ENCODE results near the gene GDAP1L1. TPM values are rescaled to one million over a fixed set of nuclear protein-coding genes. Genes with fewer than 3 reads are reported as not detected.
"Not testable (repeated sequence)": the region's sequence is repeated elsewhere in the genome, so short reads cannot be mapped to it uniquely, and the experiment has no call there.

GDAP1L1 gene
- total and polyA plus RNA-seq, 4 donors = 24.5 to 137 (median 79.8) TPM

- 82% methylated on average over 3 of the region's 5 CpGs for WGBS (ENCODE audit: insufficient coverage)
- no peaks in the 10 kb centered on the region for H3K4me1 ChIP-seq (ENCODE audit: control insufficient read depth, insufficient read depth, low read length)
- no peak for DNase-seq (ENCODE audit: low read depth in 4 of 6, low spot score in 6 of 6)
- no peaks in the 10 kb centered on the region for H3K27me3 ChIP-seq (ENCODE audit: control insufficient read depth, insufficient read depth, low read length)
- no peaks in the 10 kb centered on the region for H3K36me3 ChIP-seq (ENCODE audit: control insufficient read depth, insufficient read depth, low read length)
- no peak overlapping the region for H3K4me3 ChIP-seq (ENCODE audit: low read depth, low read length)
- H3K27ac ChIP-seq (ENCODE audit: low read depth, low read length) = no peak overlapping the region
- no peaks in the 10 kb centered on the region for H3K9me3 ChIP-seq (ENCODE audit: control insufficient read depth, insufficient read depth, low read length)
Observed at GRCh38 chr20:44287272-44288097, 40.4 kb downstream of the GDAP1L1 start.

GRCh38 chr20:44288252-44288651 is 41.1 kb downstream of the GDAP1L1 start:
- Histone ChIP-seq H3K36me3 (ENCODE audit: control insufficient read depth, insufficient read depth, low read length) (no peaks in the 10 kb centered on the region), H3K27me3 (ENCODE audit: control insufficient read depth, insufficient read depth, low read length) (no peaks in the 10 kb centered on the region), H3K27ac (ENCODE audit: low read depth, low read length) (no peak overlapping the region), H3K4me1 (ENCODE audit: control insufficient read depth, insufficient read depth, low read length) (no peaks in the 10 kb centered on the region), H3K9me3 (ENCODE audit: control insufficient read depth, insufficient read depth, low read length) (no peaks in the 10 kb centered on the region), H3K4me3 (ENCODE audit: low read depth, low read length) (no peak overlapping the region)
- no peak for DNase-seq (ENCODE audit: low read depth in 4 of 6, low spot score in 6 of 6)
- 100% methylated on average over 2 of the region's 3 CpGs for WGBS (ENCODE audit: insufficient coverage)

- WGBS (ENCODE audit: insufficient coverage) = 93% methylated on average over 5 of the region's 7 CpGs
- H3K27ac ChIP-seq (ENCODE audit: low read depth, low read length) = no peak overlapping the region
- DNase-seq (ENCODE audit: low read depth in 4 of 6, low spot score in 6 of 6) = no peak
- no peaks in the 10 kb centered on the region for H3K9me3 ChIP-seq (ENCODE audit: control insufficient read depth, insufficient read depth, low read length)
- no peaks in the 10 kb centered on the region for H3K36me3 ChIP-seq (ENCODE audit: control insufficient read depth, insufficient read depth, low read length)
- H3K4me1 ChIP-seq (ENCODE audit: control insufficient read depth, insufficient read depth, low read length) = no peaks in the 10 kb centered on the region
- no peaks in the 10 kb centered on the region for H3K27me3 ChIP-seq (ENCODE audit: control insufficient read depth, insufficient read depth, low read length)
- no peak overlapping the region for H3K4me3 ChIP-seq (ENCODE audit: low read depth, low read length)
Observed at GRCh38 chr20:44291754-44292153, 44.6 kb downstream of the GDAP1L1 start.

GRCh38 chr20:44296011-44296410 is 48.9 kb downstream of the GDAP1L1 start:
- H3K9me3 ChIP-seq (ENCODE audit: control insufficient read depth, insufficient read depth, low read length) = no peaks in the 10 kb centered on the region
- no peaks in the 10 kb centered on the region for H3K27me3 ChIP-seq (ENCODE audit: control insufficient read depth, insufficient read depth, low read length)
- no peak overlapping the region for H3K4me3 ChIP-seq (ENCODE audit: low read depth, low read length)
- DNase-seq (ENCODE audit: low read depth in 4 of 6, low spot score in 6 of 6) = no peak
- 90% methylated on average over 4 of the region's 7 CpGs for whole genome bisulfite sequencing (ENCODE audit: insufficient coverage)
- H3K36me3 ChIP-seq (ENCODE audit: control insufficient read depth, insufficient read depth, low read length) = no peaks in the 10 kb centered on the region
- H3K4me1 ChIP-seq (ENCODE audit: control insufficient read depth, insufficient read depth, low read length) = no peaks in the 10 kb centered on the region
- no peak overlapping the region for H3K27ac ChIP-seq (ENCODE audit: low read depth, low read length)

DNA sequence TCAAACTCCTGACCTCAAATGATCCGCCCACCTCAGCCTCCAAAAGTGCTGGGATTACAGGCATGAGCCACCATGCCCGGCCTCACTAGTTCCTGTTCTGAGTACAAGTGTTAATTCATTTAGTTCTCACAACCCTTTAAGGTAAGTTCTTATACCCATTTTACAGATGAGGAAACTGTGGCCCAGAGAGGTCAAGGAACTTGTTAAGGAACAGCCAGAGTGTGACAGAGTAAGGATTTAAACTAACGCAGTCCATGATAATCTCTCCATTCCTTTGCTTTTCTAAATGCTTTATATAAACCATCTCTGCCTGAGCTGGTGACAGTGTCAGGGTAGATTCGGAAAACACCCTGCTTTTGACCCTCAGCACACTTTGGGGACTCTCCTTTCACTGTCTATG is 50.6 kb downstream of the GDAP1L1 start:
- peaks cover 2% of the 10 kb centered on the region for H3K36me3 ChIP-seq (ENCODE audit: control insufficient read depth, insufficient read depth, low read length)
- no peaks in the 10 kb centered on the region for H3K9me3 ChIP-seq (ENCODE audit: control insufficient read depth, insufficient read depth, low read length)
- no peaks in the 10 kb centered on the region for H3K4me1 ChIP-seq (ENCODE audit: control insufficient read depth, insufficient read depth, low read length)
- H3K27ac ChIP-seq (ENCODE audit: low read depth, low read length) = no peak overlapping the region
- no peak for DNase-seq (ENCODE audit: low read depth in 4 of 6, low spot score in 6 of 6)
- H3K4me3 ChIP-seq (ENCODE audit: low read depth, low read length) = no peak overlapping the region
- no peaks in the 10 kb centered on the region for H3K27me3 ChIP-seq (ENCODE audit: control insufficient read depth, insufficient read depth, low read length)
- WGBS (ENCODE audit: insufficient coverage) = 100% methylated on average over 2 of the region's 4 CpGs

DNA sequence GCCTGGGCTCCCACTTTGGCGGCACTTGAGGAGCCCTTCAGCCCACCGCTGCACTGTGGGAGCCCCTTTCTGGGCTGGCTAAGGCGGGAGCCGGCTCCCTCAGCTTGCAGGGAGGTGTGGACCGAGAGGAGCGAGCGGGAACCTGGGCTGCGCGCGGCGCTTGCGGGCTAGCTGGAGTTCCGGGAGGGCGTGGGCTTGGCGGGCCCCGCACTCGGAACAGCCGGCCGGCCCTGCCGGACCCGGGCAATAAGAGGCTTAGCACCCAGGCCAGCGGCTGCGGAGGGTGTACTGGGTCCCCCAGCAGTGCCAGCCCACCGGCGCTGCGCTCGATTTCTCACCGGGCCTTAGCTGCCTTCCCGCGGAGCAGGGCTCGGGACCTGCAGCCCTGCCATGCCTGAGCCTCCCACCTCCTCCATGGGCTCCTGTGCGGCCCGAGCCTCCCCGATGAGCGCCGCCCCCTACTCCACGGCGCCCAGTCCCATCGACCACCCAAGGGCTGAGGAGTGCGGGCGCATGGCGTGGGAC is 52.0 kb downstream of the GDAP1L1 start:
- WGBS (ENCODE audit: insufficient coverage) = 89% methylated on average over 36 of the region's 42 CpGs

GRCh38 chr20:44301285-44301684 is 54.2 kb downstream of the GDAP1L1 start:
- H3K4me3 ChIP-seq (ENCODE audit: low read depth, low read length) = no peak overlapping the region
- no peaks in the 10 kb centered on the region for H3K4me1 ChIP-seq (ENCODE audit: control insufficient read depth, insufficient read depth, low read length)
- DNase-seq (ENCODE audit: low read depth in 4 of 6, low spot score in 6 of 6) = no peak
- peaks cover 2% of the 10 kb centered on the region for H3K36me3 ChIP-seq (ENCODE audit: control insufficient read depth, insufficient read depth, low read length)
- H3K27me3 ChIP-seq (ENCODE audit: control insufficient read depth, insufficient read depth, low read length) = no peaks in the 10 kb centered on the region
- no peak overlapping the region for H3K27ac ChIP-seq (ENCODE audit: low read depth, low read length)
- no peaks in the 10 kb centered on the region for H3K9me3 ChIP-seq (ENCODE audit: control insufficient read depth, insufficient read depth, low read length)

More for the DNA sequence above, 52.0 kb downstream of the GDAP1L1 start:
- H3K36me3 ChIP-seq (ENCODE audit: control insufficient read depth, insufficient read depth, low read length); H3K4me3 ChIP-seq (ENCODE audit: low read depth, low read length); H3K27ac ChIP-seq (ENCODE audit: low read depth, low read length); DNase-seq (ENCODE audit: low read depth in 4 of 6, low spot score in 6 of 6); H3K27me3 ChIP-seq (ENCODE audit: control insufficient read depth, insufficient read depth, low read length); H3K4me1 ChIP-seq (ENCODE audit: control insufficient read depth, insufficient read depth, low read length); H3K9me3 ChIP-seq (ENCODE audit: control insufficient read depth, insufficient read depth, low read length): not testable (repeated sequence)

DNA sequence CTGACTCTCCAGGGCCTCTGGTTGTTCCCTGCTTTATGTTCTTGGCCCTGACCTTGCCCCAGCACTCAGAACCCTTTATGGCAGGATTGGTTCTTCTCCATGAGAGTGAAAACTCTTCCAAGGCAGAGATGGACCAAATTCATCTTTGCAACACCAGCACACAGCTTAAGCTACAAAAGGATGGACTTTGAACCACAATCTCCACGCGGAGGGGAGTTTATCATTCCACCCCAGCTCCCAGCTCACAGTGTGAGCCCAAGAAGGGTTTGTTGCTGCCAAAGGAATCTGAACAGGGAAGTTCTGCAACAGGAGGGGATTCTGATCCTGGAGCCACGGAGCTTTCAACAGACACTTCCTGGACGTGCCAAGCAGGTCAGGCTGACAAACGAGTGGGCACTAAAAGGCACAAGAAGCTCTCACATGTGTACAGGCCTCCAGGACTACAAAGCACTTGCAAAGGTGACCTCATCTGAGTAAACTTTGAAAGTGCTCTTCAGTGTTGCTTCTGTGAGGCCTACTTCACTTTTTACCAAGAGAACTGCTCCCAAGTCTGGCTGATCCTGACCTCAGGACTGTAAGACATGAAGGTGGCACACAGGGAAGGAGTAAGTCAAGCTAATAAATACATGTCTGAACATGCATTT is 55.0 kb downstream of the GDAP1L1 start:
- 90% methylated on average over 3 of the region's 5 CpGs for WGBS (ENCODE audit: insufficient coverage)
- DNase-seq (ENCODE audit: low read depth in 4 of 6, low spot score in 6 of 6) = no peak
- Histone ChIP-seq H3K4me1 (ENCODE audit: control insufficient read depth, insufficient read depth, low read length) (no peaks in the 10 kb centered on the region), H3K27me3 (ENCODE audit: control insufficient read depth, insufficient read depth, low read length) (no peaks in the 10 kb centered on the region), H3K4me3 (ENCODE audit: low read depth, low read length) (no peak overlapping the region), H3K9me3 (ENCODE audit: control insufficient read depth, insufficient read depth, low read length) (no peaks in the 10 kb centered on the region), H3K27ac (ENCODE audit: low read depth, low read length) (no peak overlapping the region), H3K36me3 (ENCODE audit: control insufficient read depth, insufficient read depth, low read length) (peaks cover 8% of the 10 kb centered on the region)

DNA sequence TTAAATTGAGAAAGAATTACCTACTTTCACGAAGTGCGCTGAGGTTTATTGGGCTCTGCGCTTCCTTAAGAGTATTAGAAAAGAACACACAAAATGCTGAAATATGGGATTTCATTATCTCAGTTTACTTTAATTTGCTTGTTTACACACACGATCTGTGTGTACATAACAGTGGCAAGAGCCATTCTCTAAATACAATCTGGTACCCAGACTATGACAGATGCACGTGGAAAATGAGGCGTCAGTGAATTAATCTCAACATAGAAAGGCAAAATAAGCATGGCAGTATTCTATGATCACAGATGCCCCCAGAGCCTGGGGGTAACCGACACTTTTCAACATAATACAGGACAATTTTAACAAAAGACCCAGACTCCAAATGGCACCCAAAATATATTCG is 55.6 kb downstream of the GDAP1L1 start:
- WGBS (ENCODE audit: insufficient coverage) = 66% methylated on average over 2 of the region's 8 CpGs
- H3K4me1 ChIP-seq (ENCODE audit: control insufficient read depth, insufficient read depth, low read length) = no peaks in the 10 kb centered on the region
- peaks cover 8% of the 10 kb centered on the region for H3K36me3 ChIP-seq (ENCODE audit: control insufficient read depth, insufficient read depth, low read length)
- H3K27ac ChIP-seq (ENCODE audit: low read depth, low read length) = no peak overlapping the region
- no peaks in the 10 kb centered on the region for H3K27me3 ChIP-seq (ENCODE audit: control insufficient read depth, insufficient read depth, low read length)
- no peaks in the 10 kb centered on the region for H3K9me3 ChIP-seq (ENCODE audit: control insufficient read depth, insufficient read depth, low read length)
- DNase-seq (ENCODE audit: low read depth in 4 of 6, low spot score in 6 of 6) = peak in 1 of 6 donors; percentile 56
- no peak overlapping the region for H3K4me3 ChIP-seq (ENCODE audit: low read depth, low read length)

GRCh38 chr20:44304383-44304782 is 57.3 kb downstream of the GDAP1L1 start:
- H3K27ac ChIP-seq (ENCODE audit: low read depth, low read length) = no peak overlapping the region

More at GRCh38 chr20:44304383-44304782, 57.3 kb downstream of the GDAP1L1 start:
- DNase-seq (ENCODE audit: low read depth in 4 of 6, low spot score in 6 of 6) = no peak
- Histone ChIP-seq H3K36me3 (ENCODE audit: control insufficient read depth, insufficient read depth, low read length) (peaks cover 8% of the 10 kb centered on the region), H3K4me1 (ENCODE audit: control insufficient read depth, insufficient read depth, low read length) (no peaks in the 10 kb centered on the region), H3K9me3 (ENCODE audit: control insufficient read depth, insufficient read depth, low read length) (no peaks in the 10 kb centered on the region), H3K27me3 (ENCODE audit: control insufficient read depth, insufficient read depth, low read length) (no peaks in the 10 kb centered on the region), H3K4me3 (ENCODE audit: low read depth, low read length) (no peak overlapping the region)

Data from spinal cord (tissue), 10 donors.